Activated naive CD4-positive, alpha-beta T cell treated with anti-CD3 and anti-CD28 coated beads, Interleukin-2, amount 50 U/mL, for 16 hours (primary cell): ENCODE measurements around the gene MMAB.

Experiments
- DNase-seq: peaks from one replicate; pipeline ENCODE4 v3.0.0-alpha.2; 2020

MMAB gene

GRCh38 chr12:109581856-109582255 is 8.6 kb upstream of the MMAB start:
- DNase-seq, result no peak

- DNase-seq, result no peak
Measured at GRCh38 chr12:109581334-109581691, 8.0 kb upstream of the MMAB start.

- DNase-seq, result no peak
Measured at GRCh38 chr12:109580684-109581333, 7.5 kb upstream of the MMAB start.

- DNase-seq, result no peak
Measured at GRCh38 chr12:109580272-109580671, 7.0 kb upstream of the MMAB start.

GRCh38 chr12:109579639-109580038 is 6.3 kb upstream of the MMAB start:
- no peak for DNase-seq

- DNase-seq, result no peak
Measured at GRCh38 chr12:109578330-109578927, 5.1 kb upstream of the MMAB start.

- no peak for DNase-seq
Measured at GRCh38 chr12:109577311-109577710, 4.0 kb upstream of the MMAB start.

- no peak for DNase-seq
Measured at GRCh38 chr12:109575683-109576082, 2.4 kb upstream of the MMAB start.

- no peak for DNase-seq
Measured at GRCh38 chr12:109573914-109574244, 575 bp upstream of the MMAB start.

GRCh38 chr12:109572506-109572845 is 828 bp downstream of the MMAB start:
- no peak for DNase-seq

- DNase-seq, result no peak
Measured at GRCh38 chr12:109571773-109572505, 1.4 kb downstream of the MMAB start.

GRCh38 chr12:109568486-109568885 is 4.8 kb downstream of the MMAB start:
- DNase-seq, result no peak

GRCh38 chr12:109567967-109568366 is 5.3 kb downstream of the MMAB start:
- no peak for DNase-seq

- DNase-seq, result no peak
Measured at GRCh38 chr12:109567296-109567695, 6.0 kb downstream of the MMAB start.

- no peak for DNase-seq
Measured at GRCh38 chr12:109566424-109566823, 6.9 kb downstream of the MMAB start.

- no peak for DNase-seq
Measured at GRCh38 chr12:109563291-109564284, 9.7 kb downstream of the MMAB start.

- DNase-seq, result no peak
Measured at GRCh38 chr12:109562871-109563270, 10.4 kb downstream of the MMAB start.

- DNase-seq, result no peak
Measured at GRCh38 chr12:109561711-109562030, 11.6 kb downstream of the MMAB start.

GRCh38 chr12:109560867-109561710 is 12.2 kb downstream of the MMAB start:
- no peak for DNase-seq

- no peak for DNase-seq
Measured at GRCh38 chr12:109559601-109560000, 13.7 kb downstream of the MMAB start.

GRCh38 chr12:109559200-109559505 is 14.2 kb downstream of the MMAB start:
- DNase-seq, result no peak

- no peak for DNase-seq
Measured at GRCh38 chr12:109558374-109559199, 14.7 kb downstream of the MMAB start.
